CD4-positive, CD25-positive, alpha-beta regulatory T cell (primary cell): ENCODE results near the gene LDB2. TPM values are rescaled to one million over a fixed set of nuclear protein-coding genes. Genes with fewer than 3 reads are reported as not detected.
A peak's percentile ranks its signal among the peaks of the same experiment; 100 is the strongest.

Experiments
- ATAC-seq, 2 donors: fragments of 150-1000 bp; cut with Tn5 transposase; one replicate each; pipeline ENCODE4 v1.10.0; 2021; ENCODE audit warnings: low read depth in 2 of 2, moderate number of reproducible peaks in 2 of 2, moderate library complexity in 1 of 2
- DNase-seq, 3 donors: peaks; one replicate each; pipeline versions ENCODE4 v3.0.0 to v3.0.0-alpha.2; 2012 to 2022; ENCODE audit warnings: mixed read lengths in 1 of 3
- H3K27ac ChIP-seq: one replicate; pipeline ENCODE4 v1.7.0; 2013; ENCODE audit warnings: mild to moderate bottlenecking, low read length; ENCODE audit not compliant: insufficient read depth, poor library complexity, severe bottlenecking
- H3K27me3 ChIP-seq: one replicate; pipeline ENCODE4 v1.7.0; 2013; ENCODE audit warnings: low read length; ENCODE audit not compliant: control insufficient read depth, insufficient read depth
- H3K36me3 ChIP-seq: one replicate; pipeline ENCODE4 v1.7.0; 2013; ENCODE audit warnings: mild to moderate bottlenecking, low read length, moderate library complexity; ENCODE audit not compliant: control insufficient read depth, insufficient read depth
- H3K4me1 ChIP-seq: 2 replicates; pipeline ENCODE4 v1.7.0; 2013; ENCODE audit warnings: mild to moderate bottlenecking, low read length; ENCODE audit not compliant: insufficient read depth, control insufficient read depth, poor library complexity, severe bottlenecking
- H3K4me3 ChIP-seq: one replicate; pipeline ENCODE4 v1.7.0; 2013; ENCODE audit warnings: low read depth, mild to moderate bottlenecking, low read length, moderate library complexity
- H3K9me3 ChIP-seq, 2 experiments: 1 replicate in 1 of 2; 2 replicates in 1 of 2; pipeline ENCODE4 v1.7.0; 2013; ENCODE audit warnings: low read length in 2 of 2, mild to moderate bottlenecking in 1 of 2, moderate library complexity in 1 of 2; ENCODE audit not compliant: control insufficient read depth in 2 of 2
- H3K27ac Mint-ChIP-seq, 3 donors: one replicate each; pipeline ENCODE4 v1.8.0; 2020 to 2022; ENCODE audit warnings: mild to moderate bottlenecking in 3 of 3, mixed read lengths in 3 of 3, moderate library complexity in 2 of 3
- H3K27me3 Mint-ChIP-seq: one replicate; pipeline ENCODE4 v1.8.0; 2022; ENCODE audit warnings: mild to moderate bottlenecking, mixed read lengths
- H3K36me3 Mint-ChIP-seq: one replicate; pipeline ENCODE4 v1.8.0; 2020; ENCODE audit warnings: mixed read lengths
- H3K4me1 Mint-ChIP-seq, 4 donors: one replicate each; pipeline ENCODE4 v1.8.0; 2020 to 2022; ENCODE audit warnings: mixed read lengths in 4 of 4, mild to moderate bottlenecking in 1 of 4
- H3K4me3 Mint-ChIP-seq, 4 donors: one replicate each; pipeline ENCODE4 v1.8.0; 2020 to 2022; ENCODE audit warnings: mild to moderate bottlenecking in 4 of 4, mixed read lengths in 4 of 4, moderate library complexity in 3 of 4
- H3K9me3 Mint-ChIP-seq, 7 donors: one replicate each; pipeline ENCODE4 v1.8.0; 2020 to 2022; ENCODE audit warnings: mixed read lengths in 7 of 7, mild to moderate bottlenecking in 3 of 7, moderate library complexity in 2 of 7
- polyA plus RNA-seq, 4 donors: library from polyadenylated mRNA; unstranded; fragments of 300-500 nt; fragmentation: Illumina TruSeq; gene quantifications; one replicate each; pipeline ENCODE4 v1.2.3, GENCODE V29; 2021
- total RNA-seq: library from RNA; stranded (reverse); gene quantifications from one replicate; pipeline ENCODE4 v1.2.3, GENCODE V29; 2022

LDB2 gene
- total and polyA plus RNA-seq, 5 donors from 2014 or later, result not detected

DNA sequence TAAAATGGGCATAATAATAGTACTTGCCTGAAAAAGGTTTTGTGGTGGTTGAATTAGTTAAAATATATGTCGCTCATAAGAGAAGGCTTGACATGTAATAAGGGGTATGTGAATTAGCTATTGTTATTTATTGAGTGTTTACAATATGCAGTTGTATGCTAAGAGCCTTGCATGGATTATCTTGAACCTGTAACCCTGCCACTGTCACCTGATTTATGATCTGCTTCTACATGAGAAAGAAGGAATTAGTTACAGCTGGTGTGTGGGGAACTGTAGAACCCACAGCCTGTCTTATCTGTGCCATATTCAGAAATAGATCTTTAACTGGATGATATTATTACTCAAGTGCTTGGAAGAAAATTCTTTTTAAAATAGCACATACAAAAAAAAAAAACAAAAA lies 227.7 kb downstream of the LDB2 start:
- Histone ChIP-seq H3K4me3 (no peak overlapping the region), H3K36me3 (no peaks in the 10 kb centered on the region), H3K27ac (no peak overlapping the region), H3K4me1 (no peaks in the 10 kb centered on the region), H3K9me3 (no peaks in the 10 kb centered on the region), H3K27me3 (no peaks in the 10 kb centered on the region)
- Mint-ChIP-seq H3K27me3 (no peaks in the 10 kb centered on the region), H3K36me3 (no peaks in the 10 kb centered on the region), H3K9me3 (peaks cover 0 to 9% (median 0%) of the 10 kb centered on the region in 7 donors), H3K4me1 (no peaks in the 10 kb centered on the region), H3K4me3 (no peak overlapping the region), H3K27ac (no peak overlapping the region)
- no peak for ATAC-seq
- no peak for DNase-seq

DNA sequence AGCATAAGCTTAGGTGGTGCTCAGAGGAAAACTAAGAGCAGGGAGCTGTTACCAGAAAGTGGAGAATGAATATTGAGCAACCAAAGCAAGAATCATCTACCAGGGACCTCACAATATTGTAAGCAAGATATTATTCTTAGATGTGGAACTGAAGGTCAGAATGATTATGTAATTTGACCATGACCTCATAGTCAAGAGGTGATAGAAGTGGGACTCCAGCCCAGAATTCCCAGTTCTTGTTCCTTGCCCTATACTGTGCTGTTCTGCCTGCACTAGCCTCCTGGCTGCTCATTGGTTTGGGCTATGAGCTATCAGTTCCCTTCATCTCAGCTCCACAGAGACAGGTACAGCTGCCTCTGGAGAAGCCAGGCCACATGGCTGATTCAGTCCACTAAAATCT lies 229.4 kb downstream of the LDB2 start:
- DNase-seq, result no peak

DNA sequence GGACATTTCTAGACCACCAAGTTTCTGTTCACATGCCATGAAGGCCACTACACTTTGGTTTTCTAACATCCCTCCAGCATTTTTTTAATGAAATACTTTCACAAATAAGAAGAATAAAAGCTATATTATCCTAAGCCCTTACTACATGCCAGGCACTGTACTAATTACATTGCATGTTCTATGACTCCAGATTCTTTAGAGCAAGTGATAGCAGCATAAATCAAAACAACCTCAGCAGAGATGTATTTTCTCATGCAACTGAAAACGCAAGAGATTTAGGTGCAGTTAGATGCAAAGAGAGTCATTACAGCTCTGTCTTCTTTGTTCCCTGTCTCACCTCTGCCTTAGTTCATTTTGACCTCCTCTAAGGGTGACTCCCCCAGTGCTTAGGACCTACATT lies 230.0 kb downstream of the LDB2 start:
- Histone ChIP-seq H3K36me3 (no peaks in the 10 kb centered on the region), H3K4me1 (no peaks in the 10 kb centered on the region), H3K4me3 (no peak overlapping the region), H3K27me3 (no peaks in the 10 kb centered on the region), H3K9me3 (no peaks in the 10 kb centered on the region), H3K27ac (no peak overlapping the region)
- H3K9me3 Mint-ChIP-seq, result peaks cover 0 to 9% (median 0%) of the 10 kb centered on the region in 7 donors
- ATAC-seq (no peak), DNase-seq (no peak)
- H3K4me3 Mint-ChIP-seq, result no peak overlapping the region
- no peak overlapping the region for H3K27ac Mint-ChIP-seq
- H3K4me1 Mint-ChIP-seq, result no peaks in the 10 kb centered on the region
- no peaks in the 10 kb centered on the region for H3K27me3 Mint-ChIP-seq
- no peaks in the 10 kb centered on the region for H3K36me3 Mint-ChIP-seq

More for the DNA sequence above, 229.4 kb downstream of the LDB2 start:
- H3K36me3 Mint-ChIP-seq, result no peaks in the 10 kb centered on the region
- Histone ChIP-seq H3K36me3 (no peaks in the 10 kb centered on the region), H3K27me3 (no peaks in the 10 kb centered on the region), H3K4me3 (no peak overlapping the region), H3K4me1 (no peaks in the 10 kb centered on the region), H3K9me3 (no peaks in the 10 kb centered on the region), H3K27ac (no peak overlapping the region)
- no peaks in the 10 kb centered on the region for H3K4me1 Mint-ChIP-seq
- no peak for ATAC-seq
- H3K4me3 Mint-ChIP-seq, result no peak overlapping the region
- peaks cover 0 to 9% (median 0%) of the 10 kb centered on the region in 7 donors for H3K9me3 Mint-ChIP-seq
- H3K27ac Mint-ChIP-seq, result no peak overlapping the region
- no peaks in the 10 kb centered on the region for H3K27me3 Mint-ChIP-seq

DNA sequence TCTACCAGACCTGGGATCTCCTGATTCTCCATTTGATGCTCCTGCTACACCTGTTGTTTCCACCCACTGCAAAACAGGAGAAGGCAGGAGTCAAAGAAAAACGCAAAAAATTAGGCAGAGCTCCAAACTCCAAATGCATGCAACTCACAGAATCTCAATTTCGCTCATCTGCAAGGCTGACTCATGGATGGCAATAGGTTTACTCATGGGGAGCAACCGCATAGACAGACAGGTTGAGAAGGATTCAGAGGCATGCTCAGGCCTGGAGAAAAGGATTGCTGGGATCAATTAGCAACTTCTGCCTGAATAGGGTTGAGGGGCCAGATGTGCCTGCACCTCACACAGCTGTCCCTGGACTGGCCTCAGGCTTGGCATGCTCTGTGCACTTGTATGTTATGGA lies 231.0 kb downstream of the LDB2 start:
- Histone ChIP-seq H3K9me3 (no peaks in the 10 kb centered on the region), H3K4me3 (no peak overlapping the region), H3K27ac (no peak overlapping the region), H3K27me3 (no peaks in the 10 kb centered on the region), H3K36me3 (no peaks in the 10 kb centered on the region), H3K4me1 (no peaks in the 10 kb centered on the region)
- ATAC-seq, result no peak
- Mint-ChIP-seq H3K36me3 (no peaks in the 10 kb centered on the region), H3K27ac (no peak overlapping the region), H3K4me3 (no peak overlapping the region), H3K9me3 (peaks cover 0 to 9% (median 0%) of the 10 kb centered on the region in 7 donors), H3K27me3 (no peaks in the 10 kb centered on the region), H3K4me1 (no peaks in the 10 kb centered on the region)
- no peak for DNase-seq

DNA sequence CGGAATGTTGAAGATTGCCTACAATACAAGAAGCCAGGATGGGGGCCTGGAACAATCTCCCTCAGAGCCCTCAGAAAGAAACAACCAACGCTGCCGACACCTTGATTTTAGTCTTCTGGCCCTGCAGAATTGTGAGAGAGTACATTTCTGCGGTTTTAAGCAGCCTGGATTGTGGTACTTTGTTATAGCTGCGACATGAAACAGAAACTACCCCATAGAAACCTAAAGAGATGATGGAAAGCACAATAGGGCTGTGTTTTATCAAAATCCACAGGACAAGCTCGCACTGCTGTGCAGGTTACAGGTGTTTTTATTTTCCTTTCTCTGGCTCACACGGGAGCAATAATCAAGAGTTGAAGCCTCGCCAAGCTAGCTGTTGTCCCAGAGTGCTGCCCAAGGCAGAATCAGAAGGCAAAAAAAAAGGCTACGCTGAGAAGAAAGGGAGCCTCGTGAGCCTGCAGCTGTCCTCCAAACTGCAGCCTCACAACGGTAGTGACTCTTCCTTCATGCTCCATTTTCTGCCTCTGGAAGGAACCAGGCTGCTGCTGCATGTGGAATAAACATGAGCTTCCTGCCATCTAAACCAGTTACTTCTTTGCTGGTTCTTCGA lies 232.4 kb downstream of the LDB2 start:
- no peaks in the 10 kb centered on the region for H3K36me3 ChIP-seq
- DNase-seq (no peak), ATAC-seq (no peak)
- H3K4me3 ChIP-seq, result no peak overlapping the region
- no peaks in the 10 kb centered on the region for H3K4me1 Mint-ChIP-seq
- no peaks in the 10 kb centered on the region for H3K27me3 ChIP-seq
- H3K27me3 Mint-ChIP-seq, result no peaks in the 10 kb centered on the region
- peaks cover 0 to 12% (median 6%) of the 10 kb centered on the region in 7 donors for H3K9me3 Mint-ChIP-seq
- no peak overlapping the region for H3K27ac ChIP-seq
- no peak overlapping the region for H3K27ac Mint-ChIP-seq
- H3K9me3 ChIP-seq, result no peaks in the 10 kb centered on the region
- H3K36me3 Mint-ChIP-seq, result no peaks in the 10 kb centered on the region
- no peaks in the 10 kb centered on the region for H3K4me1 ChIP-seq
- H3K4me3 Mint-ChIP-seq, result no peak overlapping the region

DNA sequence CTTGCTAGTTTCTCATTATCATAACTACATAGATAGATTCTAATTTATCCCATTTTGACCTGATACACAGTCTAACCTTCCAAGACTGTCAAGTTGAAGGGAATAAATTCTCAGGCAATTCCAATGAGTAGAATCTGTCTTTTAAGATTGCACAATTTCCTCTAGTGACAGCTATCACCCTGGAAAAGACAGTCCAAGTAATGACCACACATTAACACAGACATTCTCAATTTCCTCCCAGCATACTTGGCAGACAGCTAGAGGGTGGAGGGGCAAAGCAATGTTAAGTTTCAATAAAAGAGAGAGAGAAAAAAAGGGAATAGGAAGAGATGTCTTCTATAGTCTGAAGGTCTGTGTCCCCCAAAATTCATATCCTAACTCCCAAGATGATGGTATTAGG lies 234.7 kb downstream of the LDB2 start:
- no peak overlapping the region for H3K27ac Mint-ChIP-seq
- H3K4me3 ChIP-seq, result no peak overlapping the region
- ATAC-seq (no peak), DNase-seq (no peak)
- H3K4me1 Mint-ChIP-seq, result no peaks in the 10 kb centered on the region
- H3K4me1 ChIP-seq, result no peaks in the 10 kb centered on the region
- no peaks in the 10 kb centered on the region for H3K9me3 ChIP-seq
- no peaks in the 10 kb centered on the region for H3K36me3 Mint-ChIP-seq
- H3K4me3 Mint-ChIP-seq, result no peak overlapping the region
- no peaks in the 10 kb centered on the region for H3K27me3 Mint-ChIP-seq
- H3K9me3 Mint-ChIP-seq, result peaks cover 0 to 12% (median 6%) of the 10 kb centered on the region in 7 donors
- no peaks in the 10 kb centered on the region for H3K27me3 ChIP-seq
- no peaks in the 10 kb centered on the region for H3K36me3 ChIP-seq
- no peak overlapping the region for H3K27ac ChIP-seq

DNA sequence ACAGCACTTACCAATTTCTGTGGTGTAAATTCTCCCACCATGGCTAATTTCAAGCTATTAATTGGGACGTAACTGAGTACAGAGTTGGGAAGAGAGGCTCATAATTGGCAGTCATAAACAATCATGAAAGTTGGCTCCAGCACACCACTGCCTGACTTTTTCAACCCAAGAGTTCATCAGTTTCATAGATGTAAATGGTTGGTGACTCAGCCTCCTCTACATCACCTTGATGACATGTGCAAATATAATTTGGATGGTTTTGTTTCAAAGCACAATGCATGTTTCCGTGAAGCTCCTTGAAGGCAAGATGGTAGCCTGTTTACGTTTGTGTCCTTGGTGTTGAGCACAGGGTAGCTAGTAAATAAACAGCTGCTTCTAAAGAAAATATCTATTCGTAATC lies 235.1 kb downstream of the LDB2 start:
- no peaks in the 10 kb centered on the region for H3K27me3 Mint-ChIP-seq
- Histone ChIP-seq H3K4me3 (no peak overlapping the region), H3K27ac (no peak overlapping the region), H3K36me3 (no peaks in the 10 kb centered on the region), H3K27me3 (no peaks in the 10 kb centered on the region), H3K9me3 (no peaks in the 10 kb centered on the region), H3K4me1 (no peaks in the 10 kb centered on the region)
- H3K4me1 Mint-ChIP-seq, result no peaks in the 10 kb centered on the region
- H3K36me3 Mint-ChIP-seq, result no peaks in the 10 kb centered on the region
- ATAC-seq, result no peak
- no peak for DNase-seq
- no peak overlapping the region for H3K27ac Mint-ChIP-seq
- peaks cover 0 to 12% (median 6%) of the 10 kb centered on the region in 7 donors for H3K9me3 Mint-ChIP-seq
- no peak overlapping the region for H3K4me3 Mint-ChIP-seq

DNA sequence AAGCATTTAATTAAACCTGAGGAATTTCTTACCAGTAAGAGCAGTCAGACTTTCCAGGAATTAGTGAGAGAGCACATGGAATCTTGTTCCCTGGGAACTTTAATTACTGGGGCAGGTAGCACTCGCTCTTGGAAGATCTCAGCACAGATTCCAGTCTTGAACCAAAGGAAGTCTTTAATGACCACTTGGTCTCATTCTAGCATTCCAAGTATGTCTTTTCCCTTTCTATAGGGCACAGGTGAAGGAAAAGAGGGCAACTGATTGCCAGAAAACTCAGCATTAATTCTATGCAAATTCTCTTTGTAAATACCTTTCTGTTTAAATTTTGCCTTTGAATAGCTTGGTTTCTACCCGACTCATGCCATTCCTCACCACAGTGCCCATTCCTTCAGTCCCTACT lies 236.6 kb downstream of the LDB2 start:
- H3K36me3 ChIP-seq, result no peaks in the 10 kb centered on the region
- ATAC-seq (no peak), DNase-seq (no peak)
- Mint-ChIP-seq H3K4me3 (no peak overlapping the region), H3K9me3 (peaks cover 0 to 8% (median 6%) of the 10 kb centered on the region in 7 donors), H3K27ac (peak overlapping the region in 1 of 3 donors; percentile 85), H3K36me3 (no peaks in the 10 kb centered on the region), H3K27me3 (peaks cover 5% of the 10 kb centered on the region), H3K4me1 (no peaks in the 10 kb centered on the region)
- no peak overlapping the region for H3K4me3 ChIP-seq
- no peaks in the 10 kb centered on the region for H3K9me3 ChIP-seq
- no peak overlapping the region for H3K27ac ChIP-seq
- no peaks in the 10 kb centered on the region for H3K4me1 ChIP-seq
- H3K27me3 ChIP-seq, result no peaks in the 10 kb centered on the region
